Activated CD4-positive, alpha-beta T cell treated with anti-CD3 and anti-CD28 coated beads, Interleukin-2, amount 10 ng/mL, durations not matched to agents 24 days and 14 days (primary cell): ENCODE measurements around the gene FUNDC2. TPM values are rescaled to one million over a fixed set of nuclear protein-coding genes. Genes with fewer than 3 reads are reported as not detected.

Source experiments
- DNase-seq: peaks from one replicate; pipeline ENCODE4 v3.0.0; 2022
- H3K27ac Mint-ChIP-seq: one replicate; pipeline ENCODE4 v1.8.0; 2022; ENCODE audit warnings: mild to moderate bottlenecking, mixed read lengths
- H3K27me3 Mint-ChIP-seq: one replicate; pipeline ENCODE4 v1.8.0; 2022; ENCODE audit warnings: mixed read lengths
- H3K36me3 Mint-ChIP-seq: one replicate; pipeline ENCODE4 v1.8.0; 2022; ENCODE audit warnings: low read depth, mild to moderate bottlenecking, mixed read lengths
- H3K4me1 Mint-ChIP-seq: one replicate; pipeline ENCODE4 v1.8.0; 2021; ENCODE audit warnings: mixed read lengths
- H3K4me3 Mint-ChIP-seq: one replicate; pipeline ENCODE4 v1.8.0; 2022; ENCODE audit warnings: mild to moderate bottlenecking, moderate library complexity, mixed read lengths
- H3K9me3 Mint-ChIP-seq: one replicate; pipeline ENCODE4 v1.8.0; 2021; ENCODE audit warnings: mixed read lengths
- intact Hi-C: fragments of 100-400 bp; cut with micrococcal nuclease; formaldehyde crosslinking; loops from one replicate; pipeline ENCODE4 v1.15.1; 2023
- total RNA-seq: library from RNA; stranded (reverse); gene quantifications from 2 replicates; pipeline ENCODE4 v1.2.3, GENCODE V29; 2022

Gene FUNDC2
- total RNA-seq, 1 donor from 2014 or later, result 74.9 TPM

DNA sequence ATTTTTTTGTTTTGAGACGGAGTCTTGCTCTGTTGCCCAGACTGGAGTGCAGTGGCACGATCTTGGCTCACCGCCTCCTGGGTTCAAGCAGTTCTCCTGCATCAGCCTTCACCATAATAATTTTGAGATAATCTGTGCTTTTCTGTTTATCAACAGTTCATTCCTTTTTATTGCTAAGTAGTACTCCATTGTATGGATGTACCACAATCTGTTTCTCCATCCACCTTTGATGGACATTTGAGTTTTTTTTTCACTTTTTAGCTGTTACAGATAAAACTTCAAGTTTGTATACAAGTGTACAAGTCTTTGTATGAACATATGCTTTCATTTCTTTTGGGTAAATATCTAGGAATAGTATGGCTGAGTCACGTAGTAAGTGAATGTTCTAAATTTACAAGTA lies 9.0 kb downstream of the FUNDC2 start:
- Mint-ChIP-seq H3K36me3 (peaks cover 35% of the 10 kb centered on the region), H3K4me1 (peaks cover 2% of the 10 kb centered on the region), H3K27me3 (no peaks in the 10 kb centered on the region), H3K9me3 (no peaks in the 10 kb centered on the region), H3K27ac (no peak overlapping the region), H3K4me3 (no peak overlapping the region)
- intact Hi-C loops, result no loop called here
- no peak for DNase-seq

GRCh38 chrX:155046129-155046810 lies 19.6 kb downstream of the FUNDC2 start:
- Mint-ChIP-seq H3K27me3 (no peaks in the 10 kb centered on the region), H3K36me3 (peaks cover 20% of the 10 kb centered on the region), H3K9me3 (no peaks in the 10 kb centered on the region), H3K4me1 (peaks cover 8% of the 10 kb centered on the region), H3K4me3 (no peak overlapping the region), H3K27ac (no peak overlapping the region)
- intact Hi-C loops, result no loop called here
- no peak for DNase-seq

DNA sequence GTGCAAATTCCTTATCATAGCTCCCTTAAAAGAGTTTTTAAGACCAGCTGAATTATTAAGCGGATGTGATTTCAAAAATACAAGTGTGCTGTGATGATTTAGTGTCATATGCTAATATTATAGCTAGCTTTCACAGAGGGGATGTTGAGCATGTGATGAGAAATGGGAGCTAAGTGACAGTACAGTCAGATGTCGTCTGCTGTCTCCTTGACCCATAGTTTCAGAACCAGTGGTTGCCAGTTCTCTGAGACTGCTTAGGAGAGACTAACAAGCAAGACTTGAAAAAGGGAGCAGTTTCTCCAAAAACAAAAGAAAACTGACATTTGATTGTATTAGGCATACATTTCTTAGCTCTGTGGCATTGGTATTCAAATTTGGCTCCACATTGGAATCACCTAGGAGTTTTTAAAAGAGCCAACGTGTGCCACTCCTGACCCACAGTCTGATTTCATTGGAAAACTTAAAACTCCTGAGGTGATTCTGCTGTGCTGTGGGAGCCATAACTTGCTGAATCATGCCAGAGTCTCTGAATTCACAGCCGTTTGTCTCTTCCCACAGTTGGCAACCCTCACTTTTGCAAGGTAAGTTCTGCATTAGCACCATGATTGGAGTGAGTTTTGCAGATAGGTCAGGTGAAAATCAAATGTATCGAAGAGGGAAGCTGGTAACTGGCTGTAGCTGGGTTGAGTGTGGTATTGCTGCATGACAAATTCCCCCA lies 20.3 kb downstream of the FUNDC2 start:
- H3K4me1 Mint-ChIP-seq, result peaks cover 10% of the 10 kb centered on the region
- peaks cover 27% of the 10 kb centered on the region for H3K36me3 Mint-ChIP-seq
- no peak for DNase-seq
- H3K27me3 Mint-ChIP-seq, result no peaks in the 10 kb centered on the region
- no peaks in the 10 kb centered on the region for H3K9me3 Mint-ChIP-seq
- H3K4me3 Mint-ChIP-seq, result no peak overlapping the region
- H3K27ac Mint-ChIP-seq, result no peak overlapping the region
- intact Hi-C loops, result no loop called here

GRCh38 chrX:155048977-155049619 lies 22.5 kb downstream of the FUNDC2 start:
- Mint-ChIP-seq H3K36me3 (peaks cover 40% of the 10 kb centered on the region), H3K27ac (no peak overlapping the region), H3K4me3 (no peak overlapping the region), H3K27me3 (no peaks in the 10 kb centered on the region), H3K4me1 (peaks cover 16% of the 10 kb centered on the region), H3K9me3 (no peaks in the 10 kb centered on the region)
- intact Hi-C loops, result no loop called here
- DNase-seq, result peak; percentile 80

DNA sequence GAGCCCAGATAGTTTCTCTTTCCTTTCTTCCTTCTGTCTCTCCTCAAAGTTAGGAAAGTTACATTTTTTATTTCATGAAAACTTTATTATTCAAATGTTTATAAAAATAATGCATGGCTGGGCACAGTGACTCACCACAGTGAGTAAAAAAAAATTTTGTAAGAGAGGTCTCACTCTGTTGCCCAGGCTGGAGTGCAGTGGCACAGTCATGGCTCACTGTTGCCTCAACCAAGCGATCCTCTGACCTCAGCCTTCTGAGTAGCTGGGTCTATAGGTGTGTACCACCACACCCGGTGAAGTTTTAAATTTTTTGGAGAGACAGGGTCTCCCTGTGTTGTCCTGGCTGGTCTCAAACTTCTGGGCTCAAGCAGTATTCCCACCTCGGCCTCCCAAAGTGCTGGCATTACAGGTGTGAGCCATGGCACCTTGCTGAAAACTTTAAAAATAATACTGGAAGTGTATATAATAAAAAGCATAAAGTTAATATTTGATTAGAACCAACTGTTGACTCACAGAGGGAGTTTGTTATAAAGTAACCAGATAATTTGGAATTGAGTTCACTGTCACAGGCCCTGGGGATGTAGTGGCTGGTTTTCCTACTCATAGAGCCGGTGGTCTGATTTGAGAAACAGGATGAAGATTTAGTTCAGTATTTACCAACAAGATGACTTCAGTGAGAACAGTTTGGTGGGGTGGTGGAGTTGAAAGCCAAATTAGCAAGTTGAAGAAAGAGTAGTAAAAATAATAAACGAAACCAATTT lies 26.3 kb downstream of the FUNDC2 start:
- H3K4me1 Mint-ChIP-seq, result peaks cover 27% of the 10 kb centered on the region
- H3K9me3 Mint-ChIP-seq, result no peaks in the 10 kb centered on the region
- H3K36me3 Mint-ChIP-seq, result peaks cover 29% of the 10 kb centered on the region
- no peak for DNase-seq
- intact Hi-C loops, result no loop called here
- no peak overlapping the region for H3K27ac Mint-ChIP-seq
- no peaks in the 10 kb centered on the region for H3K27me3 Mint-ChIP-seq
- no peak overlapping the region for H3K4me3 Mint-ChIP-seq

- DNase-seq, result no peak
- Mint-ChIP-seq H3K9me3 (no peaks in the 10 kb centered on the region), H3K27ac (no peak overlapping the region), H3K27me3 (no peaks in the 10 kb centered on the region), H3K4me1 (peaks cover 27% of the 10 kb centered on the region), H3K4me3 (no peak overlapping the region), H3K36me3 (peaks cover 29% of the 10 kb centered on the region)
- intact Hi-C loops, result no loop called here
These were observed 27.0 kb downstream of the FUNDC2 start for GRCh38 chrX:155053656-155054055.

GRCh38 chrX:155054255-155054654 lies 27.6 kb downstream of the FUNDC2 start:
- Mint-ChIP-seq H3K27ac (no peak overlapping the region), H3K4me3 (no peak overlapping the region), H3K4me1 (peaks cover 22% of the 10 kb centered on the region)

GRCh38 chrX:155055494-155055893 lies 28.9 kb downstream of the FUNDC2 start:
- no peaks in the 10 kb centered on the region for H3K27me3 Mint-ChIP-seq
- H3K9me3 Mint-ChIP-seq, result no peaks in the 10 kb centered on the region
- intact Hi-C loops, result no loop called here
- H3K36me3 Mint-ChIP-seq, result peaks cover 26% of the 10 kb centered on the region
- no peak overlapping the region for H3K4me3 Mint-ChIP-seq
- H3K4me1 Mint-ChIP-seq, result peaks cover 21% of the 10 kb centered on the region
- H3K27ac Mint-ChIP-seq, result no peak overlapping the region
- DNase-seq, result no peak

More at GRCh38 chrX:155054255-155054654, 27.6 kb downstream of the FUNDC2 start:
- H3K27me3 Mint-ChIP-seq, result no peaks in the 10 kb centered on the region
- H3K9me3 Mint-ChIP-seq, result no peaks in the 10 kb centered on the region
- DNase-seq, result no peak
- H3K36me3 Mint-ChIP-seq, result peaks cover 26% of the 10 kb centered on the region
- intact Hi-C loops, result no loop called here

DNA sequence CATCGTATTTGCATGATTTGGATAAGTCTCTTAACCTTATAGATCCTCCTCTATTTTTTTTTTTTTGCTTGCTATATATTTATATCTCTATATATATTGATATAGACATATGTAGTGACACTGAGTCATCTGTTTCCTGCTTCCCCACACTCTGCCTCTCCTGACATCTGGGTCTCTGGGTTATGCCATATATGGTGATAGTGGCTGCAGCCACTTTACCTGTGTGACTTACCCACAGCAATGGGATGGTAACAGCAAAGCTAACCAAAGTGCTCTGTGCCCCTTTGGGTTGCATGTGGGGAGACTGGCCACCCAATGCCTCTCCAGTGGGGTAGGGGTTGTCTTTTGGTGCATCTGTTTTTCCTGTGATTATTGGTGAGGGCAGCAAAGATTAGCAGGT lies 29.8 kb downstream of the FUNDC2 start:
- Mint-ChIP-seq H3K27me3 (no peaks in the 10 kb centered on the region), H3K36me3 (peaks cover 23% of the 10 kb centered on the region), H3K9me3 (no peaks in the 10 kb centered on the region), H3K27ac (peak overlapping the region; percentile 15), H3K4me3 (peak overlapping the region; percentile 71), H3K4me1 (peaks cover 19% of the 10 kb centered on the region)
- DNase-seq, result peak; percentile 59
- intact Hi-C loops, result loop anchor here (2.0 kb wide), 1 partner anchor 68 kb away; no protein-coding TSS in a partner anchor

GRCh38 chrX:155056877-155057792 lies 30.5 kb downstream of the FUNDC2 start:
- DNase-seq, result peak; percentile 82
- H3K27me3 Mint-ChIP-seq, result no peaks in the 10 kb centered on the region
- H3K9me3 Mint-ChIP-seq, result no peaks in the 10 kb centered on the region
- peak overlapping the region; percentile 71 for H3K4me3 Mint-ChIP-seq
- H3K36me3 Mint-ChIP-seq, result peaks cover 19% of the 10 kb centered on the region
- intact Hi-C loops, result loop anchor here (1.0 to 2.0 kb wide), 2 partner anchors 68 to 76 kb away; no protein-coding TSS in a partner anchor
- H3K27ac Mint-ChIP-seq, result peak overlapping the region; percentile 15
- H3K4me1 Mint-ChIP-seq, result peaks cover 17% of the 10 kb centered on the region

GRCh38 chrX:155061760-155062159 lies 35.1 kb downstream of the FUNDC2 start:
- H3K4me1 Mint-ChIP-seq, result peaks cover 9% of the 10 kb centered on the region
- no peak overlapping the region for H3K27ac Mint-ChIP-seq
- no peaks in the 10 kb centered on the region for H3K27me3 Mint-ChIP-seq
- DNase-seq, result no peak
- intact Hi-C loops, result no loop called here
- peaks cover 5% of the 10 kb centered on the region for H3K36me3 Mint-ChIP-seq
- no peak overlapping the region for H3K4me3 Mint-ChIP-seq
- no peaks in the 10 kb centered on the region for H3K9me3 Mint-ChIP-seq

DNA sequence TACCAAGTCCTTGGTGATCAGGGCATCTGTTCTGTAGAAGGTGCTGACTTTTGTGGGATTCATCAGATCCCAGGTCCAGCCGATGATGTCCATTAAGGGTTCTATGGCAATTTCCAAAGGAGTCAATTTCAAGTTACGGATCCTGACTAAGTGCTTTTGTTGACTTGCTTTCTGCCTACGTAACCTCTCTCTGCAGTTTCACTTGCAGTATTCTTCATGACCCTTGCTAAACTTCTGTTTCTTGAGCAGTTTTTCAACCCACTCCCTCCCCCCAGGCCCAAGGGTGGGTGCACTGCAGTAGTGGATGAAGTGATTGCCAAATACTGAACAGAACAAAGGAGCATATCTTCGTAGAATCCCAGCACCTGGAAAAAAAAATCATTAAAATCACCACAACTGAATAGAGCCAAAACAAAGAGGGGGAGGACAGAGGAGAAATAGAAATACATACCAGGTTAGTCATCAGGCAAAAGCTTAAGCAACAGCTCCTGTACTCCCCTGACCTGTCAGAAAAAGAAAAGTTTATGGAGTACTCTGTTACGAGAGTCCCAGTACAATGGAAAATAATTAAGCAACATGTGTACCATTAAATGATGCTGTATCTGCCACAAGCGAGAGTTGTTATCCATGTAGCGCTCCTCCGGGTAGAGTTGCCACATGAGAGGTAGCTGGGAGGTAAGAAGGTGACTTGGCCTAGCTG lies 38.5 kb downstream of the FUNDC2 start:
- H3K4me3 Mint-ChIP-seq, result no peak overlapping the region

More for the DNA sequence above, 38.5 kb downstream of the FUNDC2 start:
- intact Hi-C loops, result no loop called here
- Mint-ChIP-seq H3K36me3 (peaks cover 5% of the 10 kb centered on the region), H3K4me1 (peaks cover 17% of the 10 kb centered on the region), H3K27ac (peak overlapping the region; percentile 29), H3K27me3 (no peaks in the 10 kb centered on the region), H3K9me3 (no peaks in the 10 kb centered on the region)
- no peak for DNase-seq
